Tibial nerve (tissue), 4 donors: Measurements from ENCODE around the gene RPS6KA2.

Experiments
- CTCF ChIP-seq, 5 experiments: fragments of 200-600 bp in 3 of 5; fragments of 450-650 bp in 2 of 5; sonication (generic) in 3 of 5; IDR thresholded peaks; one replicate each; pipeline ENCODE4 v1.5.1; 2016 to 2019; ENCODE audit warnings: antibody characterized with exemption in 5 of 5, mild to moderate bottlenecking in 3 of 5, moderate library complexity in 2 of 5
- EP300 ChIP-seq, 2 donors: sonication (generic); formaldehyde crosslinking; IDR thresholded peaks; one replicate each; pipeline ENCODE4 v1.6.1; 2017; ENCODE audit warnings: antibody characterized with exemption in 2 of 2, mild to moderate bottlenecking in 1 of 2
- POLR2A ChIP-seq, 2 donors: fragments of 450-650 bp; IDR thresholded peaks; one replicate each; pipeline ENCODE4 v1.6.1; 2017; ENCODE audit warnings: antibody characterized with exemption in 2 of 2, mild to moderate bottlenecking in 2 of 2, moderate library complexity in 2 of 2

GRCh38 chr6:166437661-166438060, 189.4 kb downstream of the RPS6KA2 start:
- TF ChIP-seq EP300 (IDR thresholded peaks at IDR 0.05) (no peak), POLR2A (IDR thresholded peaks at IDR 0.05) (no peak), CTCF (IDR thresholded peaks at IDR 0.05) (no peak)
